GM18505 (cell line): ENCODE data around the gene GPR68.
"Not testable (repeated sequence)": the region's sequence is repeated elsewhere in the genome, so short reads cannot be mapped to it uniquely, and the experiment has no call there.

Experiments
- ATAC-seq: cut with Tn5 transposase; IDR thresholded peaks from one replicate; pipeline ENCODE4 v1.9.1; 2021; ENCODE audit not compliant: unreplicated experiment
- POLR2A ChIP-seq: IDR thresholded peaks from 4 replicates; pipeline ENCODE4 v1.6.1; 2011; ENCODE audit warnings: borderline replicate concordance; ENCODE audit not compliant: insufficient read depth, insufficient read length; ENCODE audit errors: extremely low read depth

Gene GPR68

DNA sequence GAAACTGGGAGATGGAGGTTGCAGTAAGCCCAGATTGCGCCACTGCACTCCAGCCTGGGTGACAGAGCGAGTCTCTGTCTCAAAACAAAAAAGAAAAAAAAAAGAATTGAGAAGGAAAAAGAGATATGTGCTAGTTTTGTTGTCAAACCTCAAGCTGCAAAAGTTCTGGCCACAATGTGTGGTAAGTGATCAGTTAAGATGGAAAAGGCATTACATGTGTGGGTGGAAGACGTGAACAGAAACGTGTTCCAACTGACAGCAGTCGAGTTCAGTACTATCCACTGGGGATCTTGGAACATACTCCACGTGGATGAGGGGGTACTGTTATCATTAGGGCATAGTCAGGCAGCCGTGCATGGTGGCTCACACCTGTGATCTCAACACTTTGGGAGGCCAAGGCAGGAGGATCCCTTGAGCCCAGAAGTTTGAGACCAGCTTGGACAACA is 17.3 kb downstream of the GPR68 start:
- TF ChIP-seq POLR2A, result no peak
- ATAC-seq, result no peak

DNA sequence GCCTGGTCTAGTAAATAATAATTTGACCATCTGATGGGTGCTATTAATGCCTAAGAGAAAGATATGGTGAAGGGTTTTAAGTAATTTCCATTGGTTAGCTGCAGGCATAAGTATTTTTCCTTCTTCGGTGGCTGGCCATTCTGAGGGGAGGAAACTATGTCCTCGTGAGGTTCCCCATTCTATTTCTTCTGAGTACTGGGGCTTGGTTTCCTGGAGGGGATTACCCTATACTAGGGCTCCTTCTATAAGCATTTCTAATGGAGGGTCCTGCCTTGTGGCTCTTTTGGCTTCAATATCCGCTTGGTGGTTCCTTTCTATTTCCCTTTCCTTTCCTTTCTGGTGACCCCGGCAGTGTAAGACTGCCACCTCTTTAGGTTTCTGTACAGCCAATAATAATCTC is 18.1 kb downstream of the GPR68 start:
- ATAC-seq, result not testable (repeated sequence)

DNA sequence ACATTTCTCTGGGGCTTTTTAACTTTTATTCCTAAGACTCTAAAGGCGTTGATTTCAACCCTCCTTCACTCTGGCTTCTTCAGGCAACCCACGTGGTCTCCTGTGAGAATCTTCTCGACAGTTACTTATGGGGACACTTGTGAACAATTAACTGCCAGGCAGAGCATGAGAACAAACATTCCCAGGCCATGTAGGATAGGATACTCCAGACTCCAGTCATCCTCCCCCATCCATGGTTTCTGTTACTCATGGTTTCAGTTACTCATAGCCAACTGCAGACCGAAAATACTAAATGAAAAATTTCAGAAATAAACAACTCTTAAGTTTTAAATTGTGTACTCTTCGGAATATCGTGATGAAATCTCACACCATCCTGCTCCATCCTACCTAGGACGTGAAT is 19.5 kb downstream of the GPR68 start:
- ATAC-seq, result no peak

DNA sequence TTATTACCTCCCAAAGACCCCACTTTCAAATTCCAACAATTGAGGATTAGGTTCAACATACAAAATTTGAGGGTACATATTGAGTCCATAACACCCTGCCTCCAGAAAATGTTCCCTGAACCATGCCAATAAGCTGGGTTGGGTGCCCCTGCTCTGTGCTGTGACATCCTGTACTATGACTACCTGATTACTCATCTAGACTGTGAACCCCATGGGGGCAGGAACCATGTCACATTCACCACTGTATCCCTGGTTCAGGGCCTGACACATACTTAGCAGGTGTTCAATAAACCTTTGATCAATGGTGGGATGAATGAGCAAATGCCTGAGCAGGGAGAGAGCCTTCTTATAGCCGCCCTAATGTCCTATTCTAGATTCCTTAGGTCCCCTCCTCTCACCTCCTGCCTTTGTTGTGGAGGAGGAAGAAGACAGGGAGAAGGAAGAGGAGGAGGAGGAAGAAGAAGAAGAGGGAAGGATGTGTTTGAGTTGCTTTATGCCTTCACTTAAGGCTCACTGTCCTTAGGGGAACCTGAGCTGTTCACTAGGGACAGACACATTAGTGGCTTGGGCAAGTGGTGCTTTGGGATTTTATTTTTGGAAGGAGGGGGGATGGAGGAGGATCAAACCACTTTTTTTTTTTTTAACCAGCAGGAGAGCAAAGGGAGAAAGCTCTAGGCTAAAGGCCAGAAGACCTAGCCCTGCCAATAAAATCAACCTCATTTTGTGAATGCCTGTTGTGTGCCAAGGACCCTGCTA is 21.3 kb downstream of the GPR68 start:
- ATAC-seq, result no peak
- TF ChIP-seq POLR2A, result no peak

More for the DNA sequence above, 19.5 kb downstream of the GPR68 start:
- TF ChIP-seq POLR2A, result no peak

DNA sequence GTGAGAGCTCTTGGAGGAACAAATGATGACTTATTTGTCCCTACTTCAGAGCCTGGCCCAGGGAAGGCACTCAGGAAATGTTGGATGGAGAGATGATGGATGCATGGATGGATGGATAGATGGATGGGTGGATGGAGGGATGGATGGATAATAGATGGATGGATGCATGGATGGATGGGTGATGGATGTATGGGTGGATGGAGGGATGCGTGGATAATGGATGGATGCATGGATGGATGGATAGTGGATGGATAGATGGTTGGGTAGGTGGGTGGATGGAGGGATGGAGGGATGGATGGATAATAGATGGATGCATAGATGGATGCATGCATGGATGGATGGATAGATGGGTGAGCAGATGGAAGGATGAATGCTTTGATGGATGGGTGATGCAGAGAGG is 23.2 kb downstream of the GPR68 start:
- no peak for ATAC-seq
- TF ChIP-seq POLR2A, result no peak

DNA sequence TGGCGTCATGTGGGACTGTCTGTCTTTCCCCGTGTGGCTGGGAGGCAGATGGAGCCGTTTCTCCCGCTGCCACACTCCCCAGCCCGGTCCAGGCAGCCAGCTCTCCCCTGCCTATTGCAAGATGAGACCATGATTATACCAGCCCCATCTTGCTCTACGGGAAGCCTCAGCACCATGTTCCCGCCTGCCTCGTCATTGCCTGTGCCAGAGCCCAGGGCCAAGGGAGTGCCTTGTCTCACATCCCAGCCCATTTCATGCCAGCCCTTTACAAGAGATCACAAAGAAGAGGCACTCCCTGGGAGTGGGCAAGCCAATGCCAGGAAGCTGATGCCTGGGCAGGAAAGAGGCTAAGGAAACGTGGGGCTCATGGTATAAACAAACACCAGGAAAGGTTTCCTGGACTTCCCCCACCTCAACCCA is 23.9 kb downstream of the GPR68 start:
- TF ChIP-seq POLR2A, result no peak
- no peak for ATAC-seq

DNA sequence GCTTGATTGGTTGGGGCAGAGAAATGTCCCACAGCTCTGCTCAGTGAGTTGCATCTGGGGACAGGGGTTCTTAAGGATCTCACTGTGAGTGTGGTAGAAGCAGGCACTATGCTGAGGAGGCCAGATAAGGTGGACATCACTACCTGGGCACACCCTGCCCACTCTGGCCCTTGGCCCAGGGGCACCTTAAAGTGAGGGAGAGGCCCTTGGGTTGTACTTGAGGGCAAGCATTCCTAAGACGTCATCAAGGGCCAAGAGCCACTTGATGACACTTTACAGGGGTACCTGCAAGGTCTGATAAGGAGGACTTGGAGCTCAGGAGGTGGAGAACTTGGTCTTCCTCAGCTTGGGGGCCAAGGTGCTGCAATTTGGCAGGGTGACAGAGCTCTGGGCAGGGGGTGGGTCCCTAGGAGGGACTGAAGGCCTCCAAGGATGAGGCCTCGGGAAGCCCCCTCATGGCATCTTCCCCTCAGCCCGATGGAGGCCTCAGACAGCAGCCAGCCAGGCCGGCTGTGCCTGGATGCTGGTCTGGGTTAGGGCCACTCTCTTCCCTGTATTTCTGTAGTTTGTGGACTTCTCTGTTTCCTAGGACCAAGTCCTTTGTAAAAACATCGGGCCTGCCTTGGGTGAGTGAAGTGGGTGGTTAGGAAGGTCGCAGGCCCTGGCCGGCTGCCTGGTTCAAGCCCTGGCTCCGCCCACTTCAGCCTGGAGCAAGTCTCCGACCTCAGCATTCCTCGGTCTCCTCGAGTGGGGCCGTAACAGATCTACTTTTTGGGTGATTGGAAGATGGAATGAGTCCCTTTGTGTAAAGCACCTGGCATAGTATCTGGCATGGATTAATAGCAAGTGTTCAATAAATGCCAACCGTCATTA is 24.8 kb downstream of the GPR68 start:
- no peak for ATAC-seq
- no peak for TF ChIP-seq POLR2A

DNA sequence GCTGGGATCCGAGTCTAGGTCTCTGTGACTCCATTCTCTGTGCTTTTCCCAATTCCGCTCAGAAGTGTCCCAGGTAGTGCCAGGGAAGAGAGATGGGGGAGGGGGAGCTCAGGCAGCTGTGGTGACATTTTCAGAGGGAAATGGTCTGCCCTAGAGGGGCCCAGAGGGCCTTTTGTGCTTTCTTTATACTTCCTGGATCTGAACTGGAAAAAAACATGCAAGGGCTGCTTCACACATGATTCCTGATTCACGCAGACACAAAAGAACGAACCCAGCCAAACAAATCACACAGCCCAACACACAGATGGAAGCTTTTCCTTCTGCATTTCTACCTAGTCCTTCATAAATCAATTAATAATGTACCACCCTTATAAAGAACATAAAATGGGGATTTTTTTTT is 26.5 kb downstream of the GPR68 start:
- no peak for TF ChIP-seq POLR2A
- ATAC-seq, result no peak

DNA sequence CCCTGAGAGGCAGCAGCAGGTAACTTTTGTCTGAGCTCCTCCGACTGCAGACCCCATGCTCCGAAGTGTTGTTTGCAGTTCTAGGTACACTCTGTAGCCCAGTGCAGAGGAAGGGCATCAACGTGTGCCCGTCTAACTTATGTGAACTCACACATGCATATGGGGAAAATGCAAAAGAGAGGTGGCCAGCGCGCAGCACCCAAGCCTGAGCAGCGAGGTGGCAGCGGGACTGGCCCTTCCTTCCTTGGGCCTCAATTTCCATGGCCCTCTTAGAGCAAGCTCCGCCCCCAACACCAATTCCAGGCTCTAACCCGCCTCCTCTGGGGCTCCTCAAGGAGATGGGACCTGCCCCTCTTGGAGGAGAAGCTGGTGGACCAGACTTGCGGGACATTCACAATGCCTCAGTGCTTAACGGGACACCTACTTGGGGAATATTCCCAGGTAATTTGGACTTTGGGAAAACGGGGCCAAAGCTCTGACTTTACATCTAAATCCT is 27.7 kb downstream of the GPR68 start:
- no peak for ATAC-seq
- TF ChIP-seq POLR2A, result no peak

DNA sequence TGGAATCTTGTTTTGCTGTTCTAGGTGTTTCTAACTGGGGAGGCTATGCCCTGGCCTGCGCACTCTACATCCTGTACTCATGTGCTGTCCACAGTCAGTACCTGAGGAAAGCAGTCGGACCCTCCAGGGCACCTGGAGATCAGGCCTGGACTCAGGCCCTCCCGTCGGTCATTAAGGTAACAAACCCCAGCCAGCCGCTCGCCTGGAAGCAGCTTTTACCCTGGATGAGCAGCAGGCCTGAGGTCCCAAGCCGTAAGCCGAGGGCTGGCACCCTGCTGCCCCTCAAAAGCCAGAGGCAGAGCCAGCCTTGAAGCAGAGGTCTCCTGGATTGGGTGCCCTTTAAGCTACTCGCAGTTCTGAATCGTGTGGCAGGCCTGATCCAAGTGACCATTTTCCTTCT is 29.1 kb downstream of the GPR68 start:
- ATAC-seq, result no peak
- no peak for TF ChIP-seq POLR2A

DNA sequence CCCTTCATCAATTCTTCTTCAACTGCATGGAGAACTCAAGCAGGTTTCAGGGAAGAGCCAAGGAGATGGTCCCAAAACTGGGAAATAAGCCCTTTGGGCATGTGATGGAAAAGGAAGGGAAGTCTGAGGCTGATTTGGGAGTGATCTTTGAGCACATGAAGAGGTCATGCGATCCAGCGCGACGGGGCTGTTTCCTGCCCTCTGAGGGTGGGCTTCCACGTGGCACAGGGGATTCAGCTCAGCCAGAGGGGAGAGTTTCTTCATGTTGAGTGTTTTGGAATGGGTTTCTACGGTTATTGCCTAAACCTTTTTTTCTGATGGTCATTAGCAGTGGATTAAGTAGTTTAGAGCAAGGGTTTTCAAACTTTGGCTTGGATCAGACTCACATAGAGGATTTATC is 30.2 kb downstream of the GPR68 start:
- no peak for ATAC-seq
- TF ChIP-seq POLR2A, result no peak

DNA sequence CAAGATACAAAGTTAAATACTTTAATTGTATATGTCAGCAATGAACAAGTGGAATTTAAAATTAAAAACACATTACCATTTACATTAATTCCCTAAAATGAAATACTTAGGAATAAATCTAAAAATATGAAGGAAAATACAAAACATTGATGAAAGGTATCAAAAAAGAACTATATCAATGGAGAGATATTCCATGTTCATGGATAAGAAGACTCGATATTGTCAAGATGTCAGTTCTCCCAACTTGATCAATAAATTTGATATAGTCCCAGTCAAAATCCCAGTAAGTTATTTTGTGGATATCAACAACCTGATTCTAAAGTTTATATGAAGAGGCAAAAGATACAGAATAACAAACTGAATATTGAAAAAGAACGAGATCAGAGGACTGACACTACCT is 33.5 kb downstream of the GPR68 start:
- TF ChIP-seq POLR2A, result no peak
- ATAC-seq, result no peak

DNA sequence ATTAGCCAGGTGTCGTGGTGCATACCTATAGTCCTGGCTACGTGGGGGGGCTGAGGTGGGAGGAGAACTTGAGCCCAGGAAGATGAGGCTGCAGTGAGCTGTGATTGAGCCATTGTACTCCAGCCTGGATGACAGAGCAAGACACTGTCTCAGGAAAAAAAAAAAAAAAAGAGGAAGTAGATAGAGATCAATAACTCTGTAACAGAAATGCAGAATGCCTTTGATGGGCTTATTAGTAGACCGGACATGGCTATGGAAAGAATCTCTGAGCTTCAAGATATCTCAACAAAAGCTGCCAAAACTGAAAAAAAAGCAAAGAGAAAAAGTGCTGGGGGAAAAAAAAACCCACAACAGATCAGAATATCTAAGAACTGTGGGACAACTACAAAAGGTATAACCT is 37.5 kb downstream of the GPR68 start:
- ATAC-seq, result no peak
- TF ChIP-seq POLR2A, result no peak

DNA sequence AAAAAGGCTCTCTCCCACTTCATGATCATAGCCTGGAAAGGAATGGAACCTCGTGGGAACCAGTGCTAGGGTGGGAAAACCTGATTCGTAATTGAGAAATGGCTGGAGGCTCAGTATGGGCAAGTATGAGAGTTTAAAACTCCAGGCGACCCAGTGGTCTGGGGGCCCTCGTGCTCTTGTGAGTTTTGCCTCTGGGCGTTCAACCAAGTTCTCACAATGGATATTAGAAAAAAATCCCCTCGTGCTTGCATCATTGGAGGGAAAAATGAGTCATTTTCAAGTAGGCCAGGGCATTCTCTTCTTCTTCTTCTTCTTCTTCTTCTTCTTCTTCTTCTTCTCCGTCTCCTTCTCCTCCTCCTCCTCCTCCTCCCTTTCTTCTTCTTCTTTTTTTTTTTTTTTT is 39.0 kb downstream of the GPR68 start:
- no peak for ATAC-seq
- TF ChIP-seq POLR2A, result no peak
